Omental fat pad (tissue), 4 donors: ENCODE results near the gene MAP3K15. TPM values are rescaled to one million over a fixed set of nuclear protein-coding genes. Genes with fewer than 3 reads are reported as not detected.

Experiments used
- ATAC-seq: fragments of 150-250 bp; one replicate; pipeline ENCODE4 v1.9.1; 2016; ENCODE audit warnings: mild to moderate bottlenecking, moderate library complexity; ENCODE audit not compliant: low FRiP score
- DNase-seq: peaks from one replicate; pipeline ENCODE4 v3.0.0-alpha.2; 2019; ENCODE audit warnings: low spot score
- total RNA-seq, 4 donors: library from RNA; depleted of rRNA; stranded (reverse); fragments of >200 nt; gene quantifications; one replicate each; pipeline ENCODE4 v1.1.0, GENCODE V29; 2016
- TF ChIP-seq, protein P1 (sequence below), 3 donors: fragments of 450-650 bp; IDR thresholded peaks; one replicate each; pipeline ENCODE4 v1.5.1; 2016 to 2017; ENCODE audit warnings: antibody characterized with exemption in 3 of 3, mild to moderate bottlenecking in 3 of 3, moderate library complexity in 2 of 3

MAP3K15 gene
- total RNA-seq, 4 donors from 2014 or later = 0.24 to 0.37 (median 0.25) TPM; not detected in 1

- TF ChIP-seq, protein P1, sequence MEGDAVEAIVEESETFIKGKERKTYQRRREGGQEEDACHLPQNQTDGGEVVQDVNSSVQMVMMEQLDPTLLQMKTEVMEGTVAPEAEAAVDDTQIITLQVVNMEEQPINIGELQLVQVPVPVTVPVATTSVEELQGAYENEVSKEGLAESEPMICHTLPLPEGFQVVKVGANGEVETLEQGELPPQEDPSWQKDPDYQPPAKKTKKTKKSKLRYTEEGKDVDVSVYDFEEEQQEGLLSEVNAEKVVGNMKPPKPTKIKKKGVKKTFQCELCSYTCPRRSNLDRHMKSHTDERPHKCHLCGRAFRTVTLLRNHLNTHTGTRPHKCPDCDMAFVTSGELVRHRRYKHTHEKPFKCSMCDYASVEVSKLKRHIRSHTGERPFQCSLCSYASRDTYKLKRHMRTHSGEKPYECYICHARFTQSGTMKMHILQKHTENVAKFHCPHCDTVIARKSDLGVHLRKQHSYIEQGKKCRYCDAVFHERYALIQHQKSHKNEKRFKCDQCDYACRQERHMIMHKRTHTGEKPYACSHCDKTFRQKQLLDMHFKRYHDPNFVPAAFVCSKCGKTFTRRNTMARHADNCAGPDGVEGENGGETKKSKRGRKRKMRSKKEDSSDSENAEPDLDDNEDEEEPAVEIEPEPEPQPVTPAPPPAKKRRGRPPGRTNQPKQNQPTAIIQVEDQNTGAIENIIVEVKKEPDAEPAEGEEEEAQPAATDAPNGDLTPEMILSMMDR (IDR thresholded peaks at IDR 0.05) = no peak
- no peak for DNase-seq
- ATAC-seq = no peak
These were observed 30.3 kb upstream of the MAP3K15 start for GRCh38 chrX:19545651-19546050.

- ATAC-seq = no peak
- no peak for DNase-seq
- TF ChIP-seq, protein P1 (IDR thresholded peaks at IDR 0.05) = no peak
These were observed 29.5 kb upstream of the MAP3K15 start for GRCh38 chrX:19544693-19545305.

- no peak for ATAC-seq
- TF ChIP-seq, protein P1 (IDR thresholded peaks at IDR 0.05) = no peak
These were observed 28.7 kb upstream of the MAP3K15 start for GRCh38 chrX:19543951-19544381.

GRCh38 chrX:19543020-19543715 is 27.9 kb upstream of the MAP3K15 start:
- ATAC-seq (no peak), DNase-seq (no peak)

More at GRCh38 chrX:19543951-19544381, 28.7 kb upstream of the MAP3K15 start:
- no peak for DNase-seq

GRCh38 chrX:19541931-19542330 is 26.6 kb upstream of the MAP3K15 start:
- no peak for ATAC-seq
- DNase-seq = no peak
- TF ChIP-seq, protein P1 (IDR thresholded peaks at IDR 0.05) = no peak

More at GRCh38 chrX:19543020-19543715, 27.9 kb upstream of the MAP3K15 start:
- TF ChIP-seq, protein P1 (IDR thresholded peaks at IDR 0.05) = no peak

DNA sequence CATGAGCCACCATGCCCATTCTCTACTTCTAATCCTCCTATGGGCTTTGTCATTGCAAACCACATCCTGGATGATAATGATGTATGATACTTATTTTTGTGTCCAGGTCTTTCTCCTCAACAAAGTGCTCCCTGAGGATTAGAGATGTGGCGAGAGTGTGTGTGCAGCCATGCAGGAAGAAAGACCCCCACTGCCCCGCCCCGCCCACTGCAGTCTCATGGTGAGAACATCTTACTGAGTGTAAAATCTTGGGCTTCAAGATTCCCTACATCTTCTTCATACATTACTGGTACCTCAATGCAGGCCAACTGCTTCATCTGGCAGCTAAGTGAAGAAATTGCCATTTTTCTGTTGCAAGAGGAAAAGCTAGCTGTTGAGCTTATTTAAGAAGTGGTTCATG is 25.9 kb upstream of the MAP3K15 start:
- TF ChIP-seq, protein P1 (IDR thresholded peaks at IDR 0.05) = no peak
- ATAC-seq (no peak), DNase-seq (no peak)

- DNase-seq (no peak), ATAC-seq (no peak)
These were observed 24.8 kb upstream of the MAP3K15 start for GRCh38 chrX:19540076-19540475.

More at GRCh38 chrX:19540076-19540475, 24.8 kb upstream of the MAP3K15 start:
- TF ChIP-seq, protein P1 (IDR thresholded peaks at IDR 0.05) = no peak
